ENCODE results near the gene SYNM.

Gene SYNM

GRCh38 chr15:99085413-99086326 is 19.2 kb upstream of the SYNM start:
- DNase-seq (ENCODE audit: low read depth in 1 of 2, low spot score in 1 of 2) = no peak

- no peak for DNase-seq (ENCODE audit: low read depth in 1 of 2, low spot score in 1 of 2)
Observed at GRCh38 chr15:99086327-99086667, 18.6 kb upstream of the SYNM start.

GRCh38 chr15:99087405-99087943 is 17.4 kb upstream of the SYNM start:
- no peak for DNase-seq (ENCODE audit: low read depth in 1 of 2, low spot score in 1 of 2)

GRCh38 chr15:99090011-99090699 is 14.7 kb upstream of the SYNM start:
- DNase-seq (ENCODE audit: low read depth in 1 of 2, low spot score in 1 of 2) = no peak

- no peak for DNase-seq (ENCODE audit: low read depth in 1 of 2, low spot score in 1 of 2)
Observed at GRCh38 chr15:99090938-99091337, 13.9 kb upstream of the SYNM start.

- DNase-seq (ENCODE audit: low read depth in 1 of 2, low spot score in 1 of 2) = no peak
Observed at GRCh38 chr15:99092554-99093172, 12.2 kb upstream of the SYNM start.

- no peak for DNase-seq (ENCODE audit: low read depth in 1 of 2, low spot score in 1 of 2)
Observed at GRCh38 chr15:99095626-99096025, 9.3 kb upstream of the SYNM start.

GRCh38 chr15:99096173-99096893 is 8.5 kb upstream of the SYNM start:
- DNase-seq (ENCODE audit: low read depth in 1 of 2, low spot score in 1 of 2) = no peak

- DNase-seq (ENCODE audit: low read depth in 1 of 2, low spot score in 1 of 2) = no peak
Observed at GRCh38 chr15:99096894-99097426, 7.9 kb upstream of the SYNM start.

GRCh38 chr15:99097441-99098410 is 7.2 kb upstream of the SYNM start:
- DNase-seq (ENCODE audit: low read depth in 1 of 2, low spot score in 1 of 2) = no peak

- DNase-seq (ENCODE audit: low read depth in 1 of 2, low spot score in 1 of 2) = no peak
Observed at GRCh38 chr15:99098426-99098825, 6.5 kb upstream of the SYNM start.

GRCh38 chr15:99098991-99099390 is 5.9 kb upstream of the SYNM start:
- DNase-seq (ENCODE audit: low read depth in 1 of 2, low spot score in 1 of 2) = no peak

- no peak for DNase-seq (ENCODE audit: low read depth in 1 of 2, low spot score in 1 of 2)
Observed at GRCh38 chr15:99099661-99100060, 5.2 kb upstream of the SYNM start.

GRCh38 chr15:99100245-99101173 is 4.4 kb upstream of the SYNM start:
- DNase-seq (ENCODE audit: low read depth in 1 of 2, low spot score in 1 of 2) = peak in 1 of 2 donors; percentile 23

GRCh38 chr15:99101501-99101900 is 3.4 kb upstream of the SYNM start:
- DNase-seq (ENCODE audit: low read depth in 1 of 2, low spot score in 1 of 2) = no peak

GRCh38 chr15:99102332-99103235 is 2.3 kb upstream of the SYNM start:
- no peak for DNase-seq (ENCODE audit: low read depth in 1 of 2, low spot score in 1 of 2)

GRCh38 chr15:99103279-99103678 is 1.6 kb upstream of the SYNM start:
- DNase-seq (ENCODE audit: low read depth in 1 of 2, low spot score in 1 of 2) = no peak

All from stimulated activated CD4-positive, alpha-beta T cell treated with anti-CD3 and anti-CD28 coated beads, Interleukin-15, amount 100 ng/mL, for 1 hour (primary cell).